Thyroid gland (tissue), 4 donors: ENCODE results near the gene ELFN2. TPM values are rescaled to one million over a fixed set of nuclear protein-coding genes. Genes with fewer than 3 reads are reported as not detected.

Source experiments
- DNase-seq, 2 donors: peaks; one replicate each; pipeline ENCODE4 v3.0.0-alpha.2; 2019
- H3K27ac ChIP-seq, 3 donors: fragments of 200-600 bp; sonication (generic); 1 replicate in 2 of 3; 2 replicates in 1 of 3; pipeline ENCODE4 v1.5.1; 2016 to 2019; ENCODE audit warnings: mild to moderate bottlenecking in 1 of 3, moderate library complexity in 1 of 3
- H3K27me3 ChIP-seq: fragments of 200-600 bp; sonication (generic); one replicate; pipeline ENCODE4 v1.5.1; 2019
- H3K36me3 ChIP-seq, 2 donors: fragments of 200-600 bp; sonication (generic); one replicate each; pipeline ENCODE4 v1.5.1; 2016 to 2019
- H3K4me1 ChIP-seq, 2 donors: fragments of 200-600 bp; sonication (generic); one replicate each; pipeline ENCODE4 v1.5.1; 2017 to 2019
- H3K4me3 ChIP-seq, 3 donors: fragments of 200-600 bp; sonication (generic); replicated peaks in 1 of 3; 1 replicate in 2 of 3; 2 replicates in 1 of 3; pipeline ENCODE4 v1.5.1; 2016; ENCODE audit warnings: mild to moderate bottlenecking in 1 of 3
- H3K9me3 ChIP-seq: fragments of 200-600 bp; sonication (generic); one replicate; pipeline ENCODE4 v1.5.1; 2017
- CTCF ChIP-seq, 6 experiments: fragments of 200-600 bp in 3 of 6; fragments of 450-650 bp in 3 of 6; sonication (generic) in 3 of 6; IDR thresholded peaks; one replicate each; pipeline ENCODE4 v1.5.1; 2016 to 2019; ENCODE audit warnings: antibody characterized with exemption in 6 of 6, mild to moderate bottlenecking in 2 of 6, inconsistent platforms in 1 of 6, moderate library complexity in 1 of 6
- POLR2A ChIP-seq, 2 donors: fragments of 450-650 bp; IDR thresholded peaks; one replicate each; pipeline ENCODE4 v1.6.1; 2017; ENCODE audit warnings: antibody characterized with exemption in 2 of 2, mild to moderate bottlenecking in 2 of 2, moderate library complexity in 1 of 2
- WGBS, 2 donors: methylation state at CpG; one replicate each; pipeline ENCODE4 v1.1.5; 2017; 5-methylcytosine and 5-hydroxymethylcytosine counted together
- intact Hi-C: fragments of 100-400 bp; cut with DNase I; formaldehyde crosslinking; loops from one replicate; pipeline ENCODE4 v1.15.1; 2023
- total RNA-seq, 4 donors: library from RNA; depleted of rRNA; stranded (reverse); fragments of >200 nt; gene quantifications; one replicate each; pipeline ENCODE4 v1.2.3, GENCODE V29; 2016

ELFN2 gene
- total RNA-seq, 4 donors from 2014 or later, result 0.05 TPM; not detected in 3

DNA sequence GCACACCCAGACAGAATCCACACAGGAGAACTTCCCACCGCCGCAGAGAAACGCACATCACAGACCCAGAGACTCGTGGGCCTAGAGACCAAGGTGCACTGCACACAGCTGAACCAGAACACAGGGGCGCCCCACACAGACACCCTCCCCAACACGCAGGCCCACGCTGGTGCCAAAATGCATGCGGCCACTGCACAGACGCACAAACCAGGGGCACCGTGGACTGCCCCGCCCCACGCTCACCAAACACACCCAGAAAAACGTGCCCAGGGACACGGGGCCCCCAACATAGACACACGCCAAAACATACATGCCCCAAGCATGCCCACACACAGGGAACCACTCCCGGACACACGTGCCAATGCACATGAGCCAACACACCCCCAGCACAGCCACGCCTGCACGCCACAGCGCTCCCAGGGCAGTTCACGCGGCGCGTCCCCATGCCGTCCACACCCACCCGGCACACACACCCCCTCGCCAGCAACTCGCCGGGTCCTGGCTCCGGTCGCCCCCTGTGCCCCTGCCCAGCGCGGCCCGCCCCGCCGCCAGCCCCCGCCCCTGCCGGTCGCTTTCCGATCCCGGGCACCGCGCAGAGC is 7.8 kb downstream of the ELFN2 start:
- WGBS, 2 donors, result 46 to 65% methylated on average over 5 to 18 of the region's 43 CpGs
- Histone ChIP-seq H3K4me1 (no peaks in the 10 kb centered on the region), H3K36me3 (no peaks in the 10 kb centered on the region), H3K27me3 (no peaks in the 10 kb centered on the region), H3K27ac (no peak overlapping the region), H3K9me3 (no peaks in the 10 kb centered on the region), H3K4me3 (no peak overlapping the region)
- DNase-seq, result no peak
- no peak for TF ChIP-seq POLR2A (IDR thresholded peaks at IDR 0.05)
- TF ChIP-seq CTCF (IDR thresholded peaks at IDR 0.05), result no peak
- intact Hi-C loops, result no loop called here

DNA sequence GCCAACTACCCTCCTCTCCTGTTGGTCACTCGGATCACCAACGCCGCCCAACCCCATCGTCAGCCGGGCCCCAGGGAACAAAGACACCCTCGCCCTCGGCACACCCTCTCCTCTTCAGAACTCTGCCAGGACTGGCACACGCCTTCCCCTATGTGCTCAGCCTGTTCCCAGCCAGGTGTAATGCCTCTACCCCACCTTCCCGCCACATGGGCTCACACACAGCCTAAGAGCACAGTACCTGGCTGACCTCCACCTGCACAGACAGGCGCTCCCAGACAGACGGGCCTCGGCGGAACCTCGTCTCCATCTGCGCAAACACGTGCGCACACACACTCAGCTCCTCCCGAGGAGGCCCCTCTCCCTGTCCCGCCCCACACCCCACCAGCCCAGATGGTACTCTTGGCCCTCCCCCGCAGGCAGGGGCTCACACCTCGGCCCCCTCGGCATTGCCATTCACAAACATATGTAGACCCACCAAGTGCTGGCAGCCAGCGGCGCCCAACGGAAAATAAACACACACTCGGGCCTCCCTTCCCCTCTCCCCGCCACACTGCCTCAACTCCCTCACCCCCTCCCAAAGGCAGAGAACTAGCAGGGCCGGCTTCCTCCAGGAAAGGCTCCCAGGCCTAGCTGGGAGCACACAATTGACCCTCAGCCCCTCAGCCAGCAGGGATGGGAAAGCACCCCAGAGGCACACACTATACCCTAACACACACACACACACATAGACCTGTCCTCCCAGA is 8.5 kb downstream of the ELFN2 start:
- Histone ChIP-seq H3K9me3 (no peaks in the 10 kb centered on the region), H3K27me3 (no peaks in the 10 kb centered on the region), H3K36me3 (no peaks in the 10 kb centered on the region), H3K4me1 (no peaks in the 10 kb centered on the region), H3K27ac (no peak overlapping the region), H3K4me3 (no peak overlapping the region)
- 57 to 68% methylated on average over 25 to 27 of the region's 28 CpGs for WGBS, 2 donors
- DNase-seq, result no peak
- intact Hi-C loops, result no loop called here
- no peak for TF ChIP-seq CTCF (IDR thresholded peaks at IDR 0.05)
- TF ChIP-seq POLR2A (IDR thresholded peaks at IDR 0.05), result no peak

DNA sequence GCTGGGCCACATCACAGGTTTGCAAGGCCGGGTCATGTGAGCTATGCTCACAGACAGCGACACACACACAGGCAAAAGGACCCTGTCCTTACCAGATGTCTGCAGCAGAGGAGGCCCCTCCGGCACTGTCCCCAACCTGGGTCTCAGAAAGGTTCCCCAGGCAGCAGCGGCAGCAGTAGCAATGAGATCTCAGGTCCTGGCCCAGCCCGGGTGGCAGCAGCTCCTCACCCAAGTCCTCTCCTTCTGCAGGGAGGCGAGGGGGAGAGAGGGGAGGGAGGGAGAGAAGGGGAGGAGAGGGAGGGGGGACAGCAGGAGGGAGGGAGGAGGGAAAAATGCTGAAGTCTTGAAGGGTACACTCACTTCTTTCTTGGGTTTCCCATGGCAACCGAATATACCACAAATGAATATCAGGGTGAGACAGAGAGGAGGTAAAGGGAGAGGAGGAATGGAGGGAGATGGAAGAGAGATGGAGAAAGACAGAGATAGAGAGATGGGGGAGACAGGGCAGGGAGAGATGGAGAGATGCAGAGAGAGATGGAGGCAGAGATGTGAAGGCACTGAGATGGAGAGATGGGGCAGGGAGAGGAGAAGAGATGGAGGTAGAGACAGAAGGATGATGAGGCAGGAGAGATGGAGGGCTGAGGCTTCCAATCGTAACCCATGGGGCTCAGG is 9.5 kb downstream of the ELFN2 start:
- Histone ChIP-seq H3K36me3 (no peaks in the 10 kb centered on the region), H3K27me3 (no peaks in the 10 kb centered on the region)
- TF ChIP-seq CTCF (IDR thresholded peaks at IDR 0.05) (no peak), POLR2A (IDR thresholded peaks at IDR 0.05) (no peak)

GRCh38 chr22:37417264-37417663 is 10.0 kb downstream of the ELFN2 start:
- Histone ChIP-seq H3K27ac (no peak overlapping the region), H3K27me3 (no peaks in the 10 kb centered on the region), H3K4me1 (no peaks in the 10 kb centered on the region), H3K36me3 (no peaks in the 10 kb centered on the region), H3K9me3 (no peaks in the 10 kb centered on the region), H3K4me3 (no peak overlapping the region)
- DNase-seq, result no peak
- 85 to 94% methylated on average over 7 of the region's 7 CpGs for WGBS, 2 donors
- intact Hi-C loops, result no loop called here
- no peak for TF ChIP-seq POLR2A (IDR thresholded peaks at IDR 0.05)
- TF ChIP-seq CTCF (IDR thresholded peaks at IDR 0.05), result no peak

More for the DNA sequence above, 9.5 kb downstream of the ELFN2 start:
- DNase-seq, result no peak
- Histone ChIP-seq H3K27ac (no peak overlapping the region), H3K4me1 (no peaks in the 10 kb centered on the region), H3K9me3 (no peaks in the 10 kb centered on the region), H3K4me3 (no peak overlapping the region)
- intact Hi-C loops, result no loop called here
- WGBS, 2 donors, result 80 to 81% methylated on average over 7 to 8 of the region's 8 CpGs

DNA sequence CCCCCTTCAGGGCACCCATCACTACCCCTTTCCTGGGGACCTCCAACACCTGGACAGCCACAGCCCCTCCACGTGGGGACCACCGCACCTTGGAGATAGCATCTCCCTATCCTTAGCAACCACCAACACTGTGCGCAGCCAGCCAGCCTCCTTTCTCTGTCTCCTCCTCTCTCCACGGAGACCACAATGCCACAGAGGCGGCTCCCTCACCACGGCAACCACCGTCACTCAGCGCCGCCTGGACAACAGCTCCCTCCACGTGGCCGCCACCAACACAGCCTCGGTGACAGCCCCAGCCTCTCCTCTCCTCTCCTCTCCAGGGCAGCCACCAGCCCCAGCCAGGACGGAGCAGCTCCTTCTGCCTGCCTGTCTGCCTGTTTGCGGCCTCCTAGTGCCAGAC is 10.5 kb downstream of the ELFN2 start:
- Histone ChIP-seq H3K27ac (no peak overlapping the region), H3K9me3 (no peaks in the 10 kb centered on the region), H3K4me1 (no peaks in the 10 kb centered on the region), H3K4me3 (no peak overlapping the region), H3K36me3 (no peaks in the 10 kb centered on the region), H3K27me3 (no peaks in the 10 kb centered on the region)
- TF ChIP-seq CTCF (IDR thresholded peaks at IDR 0.05) (no peak), POLR2A (IDR thresholded peaks at IDR 0.05) (no peak)
- 44 to 45% methylated on average over 14 of the region's 14 CpGs for WGBS, 2 donors
- intact Hi-C loops, result no loop called here
- DNase-seq, result no peak
